WTC11 (cell line): ENCODE results near the gene SLC38A4. TPM values are rescaled to one million over a fixed set of nuclear protein-coding genes. Genes with fewer than 3 reads are reported as not detected.

Experiments
- ATAC-seq: fragments of 200-7000 bp; cut with Tn5 transposase; 2 replicates; pipeline ENCODE4 v1.10.0; 2021; ENCODE audit warnings: mild to moderate bottlenecking, moderate library complexity
- CTCF ChIA-PET: fragments of 300-600 bp; sonication (Branson Sonifier 250); formaldehyde crosslinking; loops from one replicate; lab custom pipeline; 2021; ENCODE audit warnings: antibody characterized with exemption; lab: Charles Lee
- POLR2A ChIA-PET: fragments of 350-600 bp; sonication (Branson Sonifier 250); formaldehyde crosslinking; loops from one replicate; lab custom pipeline; 2021; ENCODE audit warnings: antibody characterized with exemption; lab: Charles Lee
- DNase-seq: peaks from one replicate; pipeline ENCODE4 v3.0.0; 2021; ENCODE audit warnings: low spot score
- H3K27ac Mint-ChIP-seq: 2 replicates; pipeline ENCODE4 v1.8.0; 2021; ENCODE audit warnings: mixed read lengths
- H3K27me3 Mint-ChIP-seq: 2 replicates; pipeline ENCODE4 v1.8.0; 2021; ENCODE audit warnings: low read depth, mild to moderate bottlenecking, moderate library complexity, mixed read lengths
- H3K36me3 Mint-ChIP-seq: 2 replicates; pipeline ENCODE4 v1.8.0; 2021; ENCODE audit warnings: mixed read lengths
- H3K4me1 Mint-ChIP-seq: 2 replicates; pipeline ENCODE4 v1.8.0; 2022; ENCODE audit warnings: mixed read lengths
- H3K4me3 Mint-ChIP-seq: 2 replicates; pipeline ENCODE4 v1.8.0; 2021; ENCODE audit warnings: mild to moderate bottlenecking, moderate library complexity, mixed read lengths
- H3K9me3 Mint-ChIP-seq: 2 replicates; pipeline ENCODE4 v1.8.0; 2021; ENCODE audit warnings: mixed read lengths
- ATF6 ChIP-seq: sonication (generic); formaldehyde crosslinking; IDR thresholded peaks from 2 replicates; pipeline ENCODE4 v1.8.1; 2023; ENCODE audit warnings: mild to moderate bottlenecking, missing genetic modification reagents
- CTCF ChIP-seq: fragments of 200-600 bp; IDR thresholded peaks from 2 replicates; pipeline ENCODE4 v1.8.0; 2022; ENCODE audit warnings: antibody characterized with exemption
- ELF4 ChIP-seq: sonication (generic); formaldehyde crosslinking; IDR thresholded peaks from 2 replicates; pipeline ENCODE4 v1.8.1; 2022; ENCODE audit warnings: low read depth, mild to moderate bottlenecking, moderate library complexity, missing genetic modification reagents
- NFE2L1 ChIP-seq: sonication (generic); formaldehyde crosslinking; IDR thresholded peaks from 2 replicates; pipeline ENCODE4 v1.8.1; 2023; ENCODE audit warnings: missing genetic modification reagents
- PRDM15 ChIP-seq: sonication (generic); formaldehyde crosslinking; IDR thresholded peaks from 2 replicates; pipeline ENCODE4 v1.8.0; 2022; ENCODE audit warnings: missing genetic modification reagents
- RELA ChIP-seq: sonication (generic); formaldehyde crosslinking; IDR thresholded peaks from 2 replicates; pipeline ENCODE4 v1.8.1; 2022; ENCODE audit warnings: missing genetic modification reagents, mild to moderate bottlenecking, borderline replicate concordance
- STAT6 ChIP-seq: sonication (generic); formaldehyde crosslinking; conservative IDR thresholded peaks from 2 replicates; pipeline ENCODE4 v1.8.1; 2023; ENCODE audit warnings: mild to moderate bottlenecking, low read depth, missing genetic modification reagents, moderate library complexity
- TEAD1 ChIP-seq: sonication (generic); formaldehyde crosslinking; IDR thresholded peaks from 2 replicates; pipeline ENCODE4 v1.8.0; 2022; ENCODE audit warnings: mild to moderate bottlenecking, missing genetic modification reagents
- ZBTB21 ChIP-seq: sonication (generic); formaldehyde crosslinking; IDR thresholded peaks from 2 replicates; pipeline ENCODE4 v1.8.1; 2023; ENCODE audit warnings: mild to moderate bottlenecking, missing genetic modification reagents, borderline replicate concordance
- ZBTB43 ChIP-seq: sonication (generic); formaldehyde crosslinking; IDR thresholded peaks from 2 replicates; pipeline ENCODE4 v1.8.1; 2023; ENCODE audit warnings: mild to moderate bottlenecking, missing genetic modification reagents
- ZNF232 ChIP-seq: sonication (generic); formaldehyde crosslinking; IDR thresholded peaks from 2 replicates; pipeline ENCODE4 v1.8.0; 2022; ENCODE audit warnings: mild to moderate bottlenecking, missing genetic modification reagents
- ZNF532 ChIP-seq: fragments of 250-450 bp; sonication (Bioruptor Pico); IDR thresholded peaks from 2 replicates; pipeline ENCODE4 v1.9.0; 2021; ENCODE audit warnings: mild to moderate bottlenecking, borderline replicate concordance
- total RNA-seq: library from RNA; stranded (reverse); gene quantifications from 3 replicates; pipeline ENCODE4 v1.2.3, GENCODE V29; 2021

Gene SLC38A4
- total RNA-seq, 1 experiment from 2014 or later, result 6.1 TPM

- TF ChIP-seq ATF6 (CRISPR knock-in tag) (no peak), CTCF (no peak)
Measured at GRCh38 chr12:46824709-46825108, 1.1 kb downstream of the SLC38A4 start (continued).

- POLR2A ChIA-PET, result no interaction called here
- no peak for ATAC-seq
- peaks cover 1% of the 10 kb centered on the region for H3K27me3 Mint-ChIP-seq
- TF ChIP-seq ZBTB21 (CRISPR knock-in tag), result no peak
- TF ChIP-seq NFE2L1, result no peak
- no peak for TF ChIP-seq ZNF232 (CRISPR knock-in tag)
- TF ChIP-seq ELF4 (CRISPR knock-in tag), result no peak
- TF ChIP-seq RELA (CRISPR knock-in tag), result no peak
- TF ChIP-seq STAT6, result no peak
- TF ChIP-seq ZNF532 (CRISPR knock-in tag), result no peak
- no peak for TF ChIP-seq ZBTB43 (CRISPR knock-in tag)
- TF ChIP-seq PRDM15 (CRISPR knock-in tag), result no peak
- no peak for TF ChIP-seq TEAD1 (CRISPR knock-in tag)
- TF ChIP-seq, all 79 proteins: peak for 0
- Mint-ChIP-seq H3K36me3 (no peaks in the 10 kb centered on the region), H3K9me3 (no peaks in the 10 kb centered on the region), H3K27ac (no peak overlapping the region), H3K4me1 (0 out of 2 replicates have a peak, but pooled peaks cover 6% of the 10 kb centered on the region), H3K4me3 (no peak overlapping the region)
- CTCF ChIA-PET, result no interaction called here
- no peak for DNase-seq
Measured at GRCh38 chr12:46818642-46819041, 7.2 kb downstream of the SLC38A4 start.
